ENCODE results near the gene LTA4H.

Gene LTA4H

DNA sequence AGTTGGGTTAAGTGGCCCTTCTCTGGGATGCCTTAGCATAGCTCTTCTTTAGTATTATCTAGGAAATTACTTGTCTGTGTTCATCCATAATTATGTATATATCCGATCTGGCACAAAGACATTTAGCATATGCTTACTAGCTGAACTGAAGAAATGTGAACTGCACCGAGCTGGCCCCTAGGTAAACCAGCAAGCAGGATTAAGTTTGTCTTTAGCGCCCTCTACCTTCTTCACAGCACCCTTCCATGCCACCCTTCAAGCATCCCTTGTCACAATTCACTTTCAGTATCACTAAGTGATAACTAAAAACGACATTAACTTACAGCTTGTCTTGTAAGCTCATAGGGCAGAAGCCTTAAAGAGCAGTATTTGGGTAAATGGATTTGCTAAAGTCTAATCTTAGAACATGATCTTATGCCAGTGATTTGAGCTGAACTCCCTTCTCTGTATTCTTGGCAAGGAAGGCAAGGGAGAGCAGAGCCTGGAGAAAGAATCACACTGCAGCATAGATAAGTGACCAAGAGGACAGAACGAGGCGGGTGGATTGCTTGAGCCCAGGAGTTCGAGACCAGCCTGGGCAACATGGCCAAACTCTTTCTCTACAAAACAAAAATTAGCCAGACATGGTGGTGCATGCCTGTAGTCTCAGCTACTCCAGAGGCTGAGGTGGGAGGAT lies 36.6 kb downstream of the LTA4H start:
- Histone ChIP-seq H3K4me3 (ENCODE audit: extremely low read depth, insufficient read depth, low read length, poor library complexity, severe bottlenecking) (no peak overlapping the region), H3K4me1 (ENCODE audit: control insufficient read depth, insufficient read depth, low read length, poor library complexity, severe bottlenecking) (peaks cover 3% of the 10 kb centered on the region), H3K9me3 (ENCODE audit: control insufficient read depth, low read length) (no peaks in the 10 kb centered on the region), H3K36me3 (ENCODE audit: control insufficient read depth, insufficient read depth, low read length) (peaks cover 19% of the 10 kb centered on the region), H3K27ac (ENCODE audit: low read depth, low read length, severe bottlenecking) (no peak overlapping the region)
- 5 to 8% methylated on average over 2 to 3 of the region's 7 CpGs for WGBS, 2 experiments (ENCODE audit: insufficient coverage in 2 of 2)

DNA sequence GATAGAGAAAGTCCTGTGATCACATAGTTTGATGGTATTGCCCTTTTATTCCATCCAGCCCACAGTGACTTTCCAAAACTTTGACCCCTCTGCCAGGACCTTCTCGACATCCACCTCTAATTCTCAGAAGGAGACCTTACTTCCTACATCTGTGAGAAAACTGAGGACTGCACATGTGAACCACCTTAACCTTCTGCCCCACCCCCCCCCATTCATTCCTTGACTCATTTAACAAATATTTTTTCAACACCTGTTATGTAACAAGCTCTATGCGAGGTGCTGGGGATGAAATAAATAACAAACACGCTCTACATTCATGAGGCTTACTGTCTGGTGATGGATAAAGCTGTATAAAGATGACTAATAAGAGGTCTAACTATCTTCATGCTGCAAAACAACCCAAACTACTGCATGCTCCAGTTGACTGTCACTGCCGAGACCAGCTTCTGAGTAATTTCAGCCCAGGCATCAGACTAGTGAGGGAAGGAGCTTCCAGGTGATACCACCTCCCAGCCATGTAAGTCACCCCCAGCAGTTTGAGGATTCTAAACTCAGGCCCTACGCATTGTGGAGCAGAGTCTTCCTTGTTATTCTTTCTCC lies 37.4 kb downstream of the LTA4H start:
- H3K4me3 ChIP-seq (ENCODE audit: extremely low read depth, insufficient read depth, low read length, poor library complexity, severe bottlenecking), result no peak overlapping the region
- H3K9me3 ChIP-seq (ENCODE audit: control insufficient read depth, low read length), result no peaks in the 10 kb centered on the region
- peaks cover 17% of the 10 kb centered on the region for H3K36me3 ChIP-seq (ENCODE audit: control insufficient read depth, insufficient read depth, low read length)
- WGBS, 2 experiments (ENCODE audit: insufficient coverage in 2 of 2), result 79 to 81% methylated on average over 3 of the region's 5 CpGs
- peaks cover 3% of the 10 kb centered on the region for H3K4me1 ChIP-seq (ENCODE audit: control insufficient read depth, insufficient read depth, low read length, poor library complexity, severe bottlenecking)
- no peak overlapping the region for H3K27ac ChIP-seq (ENCODE audit: low read depth, low read length, severe bottlenecking)

DNA sequence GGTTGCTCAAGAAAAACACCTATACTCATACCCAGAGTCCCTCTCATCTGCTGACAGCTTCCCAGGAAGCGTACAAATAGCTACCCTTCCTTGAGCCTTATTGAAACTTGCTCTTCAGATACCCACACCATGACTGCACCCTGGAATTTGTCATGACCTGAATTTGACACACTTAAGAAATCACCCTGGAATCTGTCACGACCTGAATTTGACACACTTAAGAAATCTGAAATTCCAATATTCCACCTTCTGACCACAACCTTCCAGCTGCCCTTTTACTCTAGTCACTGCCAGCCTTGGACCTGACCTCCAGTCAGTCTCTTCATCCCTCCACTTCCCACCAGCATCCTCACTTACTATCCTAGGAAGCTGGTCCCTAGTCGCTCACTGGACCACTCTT lies 38.1 kb downstream of the LTA4H start:
- Histone ChIP-seq H3K4me1 (ENCODE audit: control insufficient read depth, insufficient read depth, low read length, poor library complexity, severe bottlenecking) (peaks cover 3% of the 10 kb centered on the region), H3K4me3 (ENCODE audit: extremely low read depth, insufficient read depth, low read length, poor library complexity, severe bottlenecking) (no peak overlapping the region), H3K36me3 (ENCODE audit: control insufficient read depth, insufficient read depth, low read length) (peaks cover 12% of the 10 kb centered on the region), H3K27ac (ENCODE audit: low read depth, low read length, severe bottlenecking) (no peak overlapping the region), H3K9me3 (ENCODE audit: control insufficient read depth, low read length) (no peaks in the 10 kb centered on the region)
- WGBS, 2 experiments (ENCODE audit: insufficient coverage in 2 of 2), result 98 to 100% methylated on average over 2 to 3 of the region's 3 CpGs

DNA sequence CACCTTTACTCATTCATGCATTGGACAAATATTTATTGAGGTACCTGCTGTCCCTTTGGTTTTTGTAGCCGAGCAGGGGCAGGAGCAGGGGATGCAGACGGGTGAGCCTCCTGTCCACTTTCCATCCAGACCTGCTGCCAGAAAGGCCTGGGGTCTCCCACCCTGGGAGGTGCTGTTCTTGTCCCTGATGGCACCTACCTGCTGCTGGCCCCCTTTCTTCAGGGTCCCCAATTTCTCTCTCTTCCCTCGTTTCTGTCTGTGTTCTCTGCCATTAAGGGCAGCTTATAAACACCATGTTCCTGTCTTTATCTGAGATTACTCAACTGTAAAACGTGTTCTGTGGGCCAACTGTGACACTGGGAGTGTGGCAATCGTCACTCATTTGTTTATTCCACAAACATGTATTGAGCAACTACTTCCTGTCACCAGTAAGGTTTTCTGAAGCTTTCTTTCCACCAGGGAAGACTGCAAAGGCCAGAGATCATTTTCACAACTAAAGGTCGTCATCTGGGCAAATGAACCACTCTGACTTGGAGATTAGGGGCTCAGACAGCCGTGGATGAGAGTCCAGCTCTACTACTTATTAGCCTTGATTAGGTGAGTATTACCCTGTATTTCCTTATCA lies 39.2 kb downstream of the LTA4H start, which contains the start of gene HAL:
Gene HAL, minus strand, starts transcription at position 311 of the 625 bp plus-strand sequence. CDS start 434 bp downstream, outside the sequence.
- Histone ChIP-seq H3K9me3 (ENCODE audit: control insufficient read depth, low read length) (no peaks in the 10 kb centered on the region), H3K4me3 (ENCODE audit: extremely low read depth, insufficient read depth, low read length, poor library complexity, severe bottlenecking) (no peak within 1 kb of the TSS), H3K36me3 (ENCODE audit: control insufficient read depth, insufficient read depth, low read length) (peaks cover 3% of the 10 kb centered on the region), H3K27ac (ENCODE audit: low read depth, low read length, severe bottlenecking) (no peak within 1 kb of the TSS), H3K4me1 (ENCODE audit: control insufficient read depth, insufficient read depth, low read length, poor library complexity, severe bottlenecking) (peaks cover 3% of the 10 kb centered on the region)
- 88 to 98% methylated on average over 5 of the region's 7 CpGs for WGBS, 2 experiments (ENCODE audit: insufficient coverage in 2 of 2)

DNA sequence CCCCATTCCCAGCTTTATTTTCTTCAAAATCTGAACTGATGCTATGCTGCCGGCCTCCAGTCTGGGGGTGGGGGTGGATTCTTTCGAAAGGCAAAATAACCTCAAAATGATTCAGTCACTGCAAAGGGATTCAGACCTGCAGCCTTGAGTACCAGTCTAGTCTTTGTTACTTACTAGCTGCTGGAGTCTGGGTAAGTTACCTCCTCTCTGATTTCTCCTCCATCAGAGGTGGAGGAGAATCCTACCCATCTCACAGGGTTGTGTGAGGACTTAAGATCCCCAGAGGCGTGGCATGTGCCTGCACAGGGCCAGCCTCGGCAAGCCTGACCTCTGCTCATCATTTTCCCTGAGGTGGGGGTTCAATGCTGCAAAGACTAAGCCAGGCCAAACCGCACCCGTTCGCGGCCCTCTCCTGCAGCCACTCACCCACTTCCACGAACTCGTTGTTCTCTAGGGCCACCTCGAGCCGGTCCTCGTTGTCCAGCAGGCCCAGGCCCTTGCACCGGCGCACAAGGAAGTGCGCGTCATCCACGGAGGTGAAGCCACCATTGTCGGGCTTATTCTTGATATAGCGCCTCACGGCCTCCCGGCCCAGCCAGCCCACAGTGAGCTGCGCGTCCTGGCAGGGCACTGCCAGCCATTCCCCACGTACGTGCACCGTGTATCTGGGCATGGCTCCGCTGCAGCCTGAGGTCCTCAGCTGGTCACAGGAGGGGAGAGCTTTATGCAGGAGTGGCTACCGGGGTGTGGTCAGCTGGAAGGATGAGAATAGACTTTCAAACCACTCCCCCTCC lies 40.0 kb downstream of the LTA4H start:
- WGBS, 2 experiments (ENCODE audit: insufficient coverage in 2 of 2), result 92 to 95% methylated on average over 22 to 24 of the region's 29 CpGs
- no peaks in the 10 kb centered on the region for H3K9me3 ChIP-seq (ENCODE audit: control insufficient read depth, low read length)
- peaks cover 3% of the 10 kb centered on the region for H3K4me1 ChIP-seq (ENCODE audit: control insufficient read depth, insufficient read depth, low read length, poor library complexity, severe bottlenecking)
- H3K4me3 ChIP-seq (ENCODE audit: extremely low read depth, insufficient read depth, low read length, poor library complexity, severe bottlenecking), result no peak overlapping the region
- H3K27ac ChIP-seq (ENCODE audit: low read depth, low read length, severe bottlenecking), result no peak overlapping the region
- H3K36me3 ChIP-seq (ENCODE audit: control insufficient read depth, insufficient read depth, low read length), result no peaks in the 10 kb centered on the region

DNA sequence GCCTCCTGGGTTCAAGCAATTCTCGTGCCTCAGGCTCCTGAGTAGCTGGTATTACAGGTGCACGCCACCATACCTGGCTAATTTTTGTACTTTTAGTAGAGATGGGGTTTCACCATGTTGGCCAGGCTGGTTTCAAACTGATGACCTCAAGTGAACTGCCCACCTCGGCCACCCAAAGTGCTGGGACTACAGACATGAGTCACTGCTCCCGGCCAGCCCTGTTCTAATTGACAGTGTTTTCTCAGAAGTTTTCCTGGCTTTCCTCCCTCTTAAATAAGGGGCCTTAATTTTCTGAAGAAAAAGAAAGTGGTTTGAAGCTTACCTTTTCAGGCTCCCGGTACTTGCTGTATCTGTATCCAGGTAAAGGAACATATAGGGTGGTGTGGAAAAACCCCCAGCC lies 40.9 kb downstream of the LTA4H start:
- H3K36me3 ChIP-seq (ENCODE audit: control insufficient read depth, insufficient read depth, low read length), result no peaks in the 10 kb centered on the region
- no peak overlapping the region for H3K4me3 ChIP-seq (ENCODE audit: extremely low read depth, insufficient read depth, low read length, poor library complexity, severe bottlenecking)
- H3K9me3 ChIP-seq (ENCODE audit: control insufficient read depth, low read length), result no peaks in the 10 kb centered on the region
- H3K4me1 ChIP-seq (ENCODE audit: control insufficient read depth, insufficient read depth, low read length, poor library complexity, severe bottlenecking), result peaks cover 3% of the 10 kb centered on the region
- WGBS, 2 experiments (ENCODE audit: insufficient coverage in 2 of 2), result 83 to 95% methylated on average over 3 to 5 of the region's 5 CpGs
- H3K27ac ChIP-seq (ENCODE audit: low read depth, low read length, severe bottlenecking), result no peak overlapping the region

DNA sequence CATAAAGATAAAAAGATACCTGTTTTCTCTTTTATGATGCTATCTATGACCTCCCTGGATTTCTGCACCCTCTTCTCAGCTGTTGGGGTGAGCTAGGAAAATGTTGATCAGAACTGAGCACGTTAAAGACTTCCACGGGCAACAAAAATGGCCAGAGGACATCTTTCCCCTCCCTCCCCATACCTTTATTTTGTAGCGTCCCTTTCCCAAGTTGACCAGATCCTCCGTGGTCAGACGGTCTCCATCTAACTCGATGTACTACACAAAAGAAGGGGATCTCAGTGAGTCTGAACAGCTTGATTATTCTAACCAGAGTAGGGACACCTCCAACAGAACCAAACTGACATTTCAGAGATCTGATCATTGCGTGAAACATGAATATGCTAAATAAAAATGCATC lies 41.5 kb downstream of the LTA4H start:
- 86% methylated on average over 5 of the region's 7 CpGs; no CpG with 5 or more reads in 1 of the 2 experiments for WGBS, 2 experiments (ENCODE audit: insufficient coverage in 2 of 2)
- no peak overlapping the region for H3K4me3 ChIP-seq (ENCODE audit: extremely low read depth, insufficient read depth, low read length, poor library complexity, severe bottlenecking)
- H3K27ac ChIP-seq (ENCODE audit: low read depth, low read length, severe bottlenecking), result no peak overlapping the region

DNA sequence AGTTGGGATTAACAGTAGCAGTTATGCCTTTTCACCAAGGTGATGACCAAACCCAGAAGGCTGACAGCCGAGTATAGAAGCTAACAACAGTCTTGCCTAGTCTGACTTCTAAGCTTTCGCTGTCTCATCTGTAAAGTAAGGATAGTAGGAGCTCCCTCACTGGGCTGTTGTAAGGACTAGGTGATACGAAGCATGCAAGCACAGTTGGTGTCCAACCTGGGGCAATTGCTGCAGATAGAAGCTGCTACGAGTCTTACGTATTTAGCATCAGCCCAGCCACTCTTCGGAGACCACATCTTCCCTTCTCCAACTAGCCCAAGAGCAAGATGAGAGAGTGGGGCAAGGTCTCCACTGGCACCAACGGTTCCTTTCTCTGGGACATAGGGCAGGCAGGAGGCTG lies 45.3 kb downstream of the LTA4H start:
- H3K4me3 ChIP-seq (ENCODE audit: extremely low read depth, insufficient read depth, low read length, poor library complexity, severe bottlenecking), result no peak overlapping the region
- 74 to 83% methylated on average over 2 to 5 of the region's 7 CpGs for WGBS, 2 experiments (ENCODE audit: insufficient coverage in 2 of 2)
- no peaks in the 10 kb centered on the region for H3K9me3 ChIP-seq (ENCODE audit: control insufficient read depth, low read length)
- no peaks in the 10 kb centered on the region for H3K4me1 ChIP-seq (ENCODE audit: control insufficient read depth, insufficient read depth, low read length, poor library complexity, severe bottlenecking)
- H3K36me3 ChIP-seq (ENCODE audit: control insufficient read depth, insufficient read depth, low read length), result no peaks in the 10 kb centered on the region
- H3K27ac ChIP-seq (ENCODE audit: low read depth, low read length, severe bottlenecking), result no peak overlapping the region

More for the DNA sequence above, 41.5 kb downstream of the LTA4H start:
- H3K9me3 ChIP-seq (ENCODE audit: control insufficient read depth, low read length), result no peaks in the 10 kb centered on the region
- no peaks in the 10 kb centered on the region for H3K36me3 ChIP-seq (ENCODE audit: control insufficient read depth, insufficient read depth, low read length)
- H3K4me1 ChIP-seq (ENCODE audit: control insufficient read depth, insufficient read depth, low read length, poor library complexity, severe bottlenecking), result peaks cover 3% of the 10 kb centered on the region

DNA sequence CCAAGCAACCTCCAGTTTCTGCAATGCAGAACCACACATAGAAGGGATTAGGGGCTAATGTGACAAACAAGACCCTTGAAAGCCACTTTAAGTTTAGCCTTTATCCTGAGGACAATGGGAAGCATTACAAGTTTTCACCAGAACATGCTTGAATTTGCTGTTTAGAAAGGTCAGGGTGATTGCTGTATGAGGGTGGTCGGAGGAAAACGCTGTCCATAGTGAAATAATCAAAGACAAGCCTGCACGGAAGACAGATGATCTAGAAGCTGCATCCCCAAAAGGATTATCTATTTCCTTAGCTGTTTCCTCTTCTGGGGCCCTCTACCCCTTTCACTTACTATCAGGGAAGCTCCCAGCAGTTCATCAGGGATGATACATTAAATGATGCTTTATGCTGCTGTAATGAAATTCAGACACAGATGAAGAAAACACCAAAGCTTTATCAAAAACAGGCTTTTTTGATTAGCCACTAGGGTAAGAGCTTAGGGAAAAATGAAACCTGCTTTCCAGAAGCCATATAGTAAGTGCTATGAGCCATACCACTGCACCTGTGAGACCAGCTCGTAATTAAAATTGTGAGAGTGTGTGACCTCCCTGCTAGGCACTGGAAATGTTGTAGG lies 45.8 kb downstream of the LTA4H start:
- H3K4me3 ChIP-seq (ENCODE audit: extremely low read depth, insufficient read depth, low read length, poor library complexity, severe bottlenecking), result no peak overlapping the region
- 91 to 96% methylated on average over 1 to 4 of the region's 4 CpGs for WGBS, 2 experiments (ENCODE audit: insufficient coverage in 2 of 2)
- H3K27ac ChIP-seq (ENCODE audit: low read depth, low read length, severe bottlenecking), result no peak overlapping the region
- no peaks in the 10 kb centered on the region for H3K4me1 ChIP-seq (ENCODE audit: control insufficient read depth, insufficient read depth, low read length, poor library complexity, severe bottlenecking)
- H3K36me3 ChIP-seq (ENCODE audit: control insufficient read depth, insufficient read depth, low read length), result no peaks in the 10 kb centered on the region
- H3K9me3 ChIP-seq (ENCODE audit: control insufficient read depth, low read length), result no peaks in the 10 kb centered on the region

DNA sequence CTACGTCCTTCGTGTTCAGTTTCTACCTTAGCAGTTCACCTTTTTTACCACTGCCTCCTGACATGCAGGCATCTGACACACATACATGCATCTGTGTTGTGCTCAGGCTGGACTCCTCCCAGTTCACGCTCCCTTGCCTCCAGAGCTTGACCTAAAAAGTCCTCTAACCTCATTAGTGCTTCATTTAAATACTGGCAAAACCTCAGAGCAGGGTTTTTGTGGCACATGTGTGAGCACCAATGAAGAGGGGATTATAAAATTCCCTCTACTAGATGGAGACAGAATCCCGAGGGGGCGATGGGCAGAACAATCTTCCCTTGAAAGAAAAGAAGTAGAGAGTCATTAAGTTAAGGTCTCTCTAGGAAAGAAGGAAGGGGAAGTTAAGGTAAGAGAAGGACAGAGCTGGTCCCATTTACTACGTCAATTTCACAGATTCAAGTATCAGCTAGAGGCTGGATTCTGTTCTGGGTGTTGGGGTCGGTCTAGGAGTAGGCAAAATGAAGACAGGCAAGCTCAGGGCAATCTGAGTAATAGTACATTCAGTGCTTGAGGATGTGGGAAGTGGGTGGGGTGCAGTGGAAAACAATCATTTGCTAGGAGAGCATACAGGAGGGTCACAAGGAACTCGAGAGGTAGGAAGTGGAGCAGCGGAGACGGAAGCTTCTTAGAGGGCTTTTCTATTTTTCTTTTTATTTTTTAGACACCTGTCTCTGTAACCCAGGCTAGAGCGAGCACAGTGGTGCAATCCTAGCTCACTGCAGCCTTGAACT lies 46.7 kb downstream of the LTA4H start:
- Histone ChIP-seq H3K4me3 (ENCODE audit: extremely low read depth, insufficient read depth, low read length, poor library complexity, severe bottlenecking) (no peak overlapping the region), H3K27ac (ENCODE audit: low read depth, low read length, severe bottlenecking) (no peak overlapping the region)
- WGBS, 2 experiments (ENCODE audit: insufficient coverage in 2 of 2), result 81 to 92% methylated on average over 5 to 8 of the region's 11 CpGs

More for the DNA sequence above, 46.7 kb downstream of the LTA4H start:
- Histone ChIP-seq H3K36me3 (ENCODE audit: control insufficient read depth, insufficient read depth, low read length) (no peaks in the 10 kb centered on the region), H3K4me1 (ENCODE audit: control insufficient read depth, insufficient read depth, low read length, poor library complexity, severe bottlenecking) (no peaks in the 10 kb centered on the region), H3K9me3 (ENCODE audit: control insufficient read depth, low read length) (no peaks in the 10 kb centered on the region)
